ENCODE results near the gene TBK1.

The TBK1 gene

GRCh38 chr12:64451687-64452558, at the start of gene TBK1:
Gene TBK1, plus strand, starts transcription at chr12:64452120. Its CDS starts 3,751 bp downstream, at chr12:64455871.
- no peaks in the 10 kb centered on the region for H3K9me3 ChIP-seq (ENCODE audit: low read length)
- H3K36me3 ChIP-seq (ENCODE audit: insufficient read depth, low read length) = peaks cover 13% of the 10 kb centered on the region
- no peaks in the 10 kb centered on the region for H3K27me3 ChIP-seq (ENCODE audit: control insufficient read depth in 1 of 2, insufficient read depth in 2 of 2, low read length in 2 of 2)
- H3K4me3 ChIP-seq (ENCODE audit: low read depth in 1 of 2, low read length in 2 of 2) = peak within 1 kb of the TSS; percentile 70 to 97
- H3K4me1 ChIP-seq (ENCODE audit: insufficient read depth, low read length) = peaks cover 11% of the 10 kb centered on the region
- peak within 1 kb of the TSS; percentile 92 for H3K27ac ChIP-seq (ENCODE audit: low read depth, low read length)
- H3K9ac ChIP-seq (ENCODE audit: low read length) = peak within 1 kb of the TSS; percentile 98

- Histone ChIP-seq H3K9me3 (ENCODE audit: low read length) (no peaks in the 10 kb centered on the region), H3K4me1 (ENCODE audit: insufficient read depth, low read length) (peaks cover 8% of the 10 kb centered on the region), H3K27ac (ENCODE audit: low read depth, low read length) (no peak overlapping the region), H3K27me3 (ENCODE audit: control insufficient read depth in 1 of 2, insufficient read depth in 2 of 2, low read length in 2 of 2) (no peaks in the 10 kb centered on the region), H3K36me3 (ENCODE audit: insufficient read depth, low read length) (no peaks in the 10 kb centered on the region), H3K4me3 (ENCODE audit: low read depth in 1 of 2, low read length in 2 of 2) (no peak overlapping the region), H3K9ac (ENCODE audit: low read length) (no peak overlapping the region)
Measured at GRCh38 chr12:64402181-64402580, 49.7 kb upstream of the TBK1 start.

- peak within 1 kb of the TSS; percentile 97 for H3K27ac ChIP-seq (ENCODE audit: low read depth, low read length)
- no peaks in the 10 kb centered on the region for H3K9me3 ChIP-seq (ENCODE audit: low read length)
- H3K4me3 ChIP-seq (ENCODE audit: low read depth in 1 of 2, low read length in 2 of 2) = peak within 1 kb of the TSS; percentile 62 to 90
- peaks cover 8% of the 10 kb centered on the region for H3K4me1 ChIP-seq (ENCODE audit: insufficient read depth, low read length)
- H3K27me3 ChIP-seq (ENCODE audit: control insufficient read depth in 1 of 2, insufficient read depth in 2 of 2, low read length in 2 of 2) = no peaks in the 10 kb centered on the region
- H3K36me3 ChIP-seq (ENCODE audit: insufficient read depth, low read length) = no peaks in the 10 kb centered on the region
- H3K9ac ChIP-seq (ENCODE audit: low read length) = peak within 1 kb of the TSS; percentile 71
Measured at GRCh38 chr12:64403707-64404469, 48.0 kb upstream of the TBK1 start, which contains the start of gene XPOT. Gene XPOT, plus strand, starts transcription at chr12:64404392. Its CDS starts 5,644 bp downstream, at chr12:64410036.

GRCh38 chr12:64404470-64405256, 47.3 kb upstream of the TBK1 start:
- Histone ChIP-seq H3K27ac (ENCODE audit: low read depth, low read length) (peak overlapping the region; percentile 97), H3K27me3 (ENCODE audit: control insufficient read depth in 1 of 2, insufficient read depth in 2 of 2, low read length in 2 of 2) (no peaks in the 10 kb centered on the region), H3K9ac (ENCODE audit: low read length) (peak overlapping the region; percentile 71), H3K9me3 (ENCODE audit: low read length) (no peaks in the 10 kb centered on the region), H3K36me3 (ENCODE audit: insufficient read depth, low read length) (no peaks in the 10 kb centered on the region), H3K4me3 (ENCODE audit: low read depth in 1 of 2, low read length in 2 of 2) (peak overlapping the region; percentile 62 to 90), H3K4me1 (ENCODE audit: insufficient read depth, low read length) (peaks cover 8% of the 10 kb centered on the region)

GRCh38 chr12:64407342-64408223, 44.3 kb upstream of the TBK1 start:
- H3K27me3 ChIP-seq (ENCODE audit: control insufficient read depth in 1 of 2, insufficient read depth in 2 of 2, low read length in 2 of 2) = no peaks in the 10 kb centered on the region
- peaks cover 8% of the 10 kb centered on the region for H3K4me1 ChIP-seq (ENCODE audit: insufficient read depth, low read length)
- H3K4me3 ChIP-seq (ENCODE audit: low read depth in 1 of 2, low read length in 2 of 2) = no peak overlapping the region
- H3K27ac ChIP-seq (ENCODE audit: low read depth, low read length) = no peak overlapping the region
- H3K36me3 ChIP-seq (ENCODE audit: insufficient read depth, low read length) = peaks cover 16% of the 10 kb centered on the region
- no peaks in the 10 kb centered on the region for H3K9me3 ChIP-seq (ENCODE audit: low read length)
- H3K9ac ChIP-seq (ENCODE audit: low read length) = no peak overlapping the region

- Histone ChIP-seq H3K27ac (ENCODE audit: low read depth, low read length) (no peak overlapping the region), H3K27me3 (ENCODE audit: control insufficient read depth in 1 of 2, insufficient read depth in 2 of 2, low read length in 2 of 2) (no peaks in the 10 kb centered on the region), H3K9me3 (ENCODE audit: low read length) (no peaks in the 10 kb centered on the region), H3K4me3 (ENCODE audit: low read depth in 1 of 2, low read length in 2 of 2) (no peak overlapping the region), H3K36me3 (ENCODE audit: insufficient read depth, low read length) (peaks cover 39% of the 10 kb centered on the region), H3K9ac (ENCODE audit: low read length) (no peak overlapping the region), H3K4me1 (ENCODE audit: insufficient read depth, low read length) (no peaks in the 10 kb centered on the region)
Measured at GRCh38 chr12:64411427-64411826, 40.5 kb upstream of the TBK1 start.

GRCh38 chr12:64412459-64412858, 39.5 kb upstream of the TBK1 start:
- Histone ChIP-seq H3K27me3 (ENCODE audit: control insufficient read depth in 1 of 2, insufficient read depth in 2 of 2, low read length in 2 of 2) (no peaks in the 10 kb centered on the region), H3K4me3 (ENCODE audit: low read depth in 1 of 2, low read length in 2 of 2) (no peak overlapping the region), H3K36me3 (ENCODE audit: insufficient read depth, low read length) (peaks cover 49% of the 10 kb centered on the region), H3K27ac (ENCODE audit: low read depth, low read length) (no peak overlapping the region), H3K4me1 (ENCODE audit: insufficient read depth, low read length) (no peaks in the 10 kb centered on the region), H3K9ac (ENCODE audit: low read length) (no peak overlapping the region), H3K9me3 (ENCODE audit: low read length) (no peaks in the 10 kb centered on the region)

GRCh38 chr12:64413884-64414283, 38.0 kb upstream of the TBK1 start:
- Histone ChIP-seq H3K27ac (ENCODE audit: low read depth, low read length) (no peak overlapping the region), H3K27me3 (ENCODE audit: control insufficient read depth in 1 of 2, insufficient read depth in 2 of 2, low read length in 2 of 2) (no peaks in the 10 kb centered on the region), H3K4me3 (ENCODE audit: low read depth in 1 of 2, low read length in 2 of 2) (no peak overlapping the region), H3K4me1 (ENCODE audit: insufficient read depth, low read length) (no peaks in the 10 kb centered on the region), H3K9ac (ENCODE audit: low read length) (no peak overlapping the region), H3K36me3 (ENCODE audit: insufficient read depth, low read length) (peaks cover 56% of the 10 kb centered on the region), H3K9me3 (ENCODE audit: low read length) (no peaks in the 10 kb centered on the region)

GRCh38 chr12:64418209-64418608, 33.7 kb upstream of the TBK1 start:
- Histone ChIP-seq H3K9me3 (ENCODE audit: low read length) (no peaks in the 10 kb centered on the region), H3K27me3 (ENCODE audit: control insufficient read depth in 1 of 2, insufficient read depth in 2 of 2, low read length in 2 of 2) (no peaks in the 10 kb centered on the region), H3K9ac (ENCODE audit: low read length) (no peak overlapping the region), H3K27ac (ENCODE audit: low read depth, low read length) (no peak overlapping the region), H3K4me1 (ENCODE audit: insufficient read depth, low read length) (no peaks in the 10 kb centered on the region), H3K36me3 (ENCODE audit: insufficient read depth, low read length) (peaks cover 53% of the 10 kb centered on the region), H3K4me3 (ENCODE audit: low read depth in 1 of 2, low read length in 2 of 2) (no peak overlapping the region)

GRCh38 chr12:64419696-64420095, 32.2 kb upstream of the TBK1 start:
- Histone ChIP-seq H3K9ac (ENCODE audit: low read length) (no peak overlapping the region), H3K4me3 (ENCODE audit: low read depth in 1 of 2, low read length in 2 of 2) (no peak overlapping the region), H3K36me3 (ENCODE audit: insufficient read depth, low read length) (peaks cover 62% of the 10 kb centered on the region), H3K4me1 (ENCODE audit: insufficient read depth, low read length) (no peaks in the 10 kb centered on the region), H3K27me3 (ENCODE audit: control insufficient read depth in 1 of 2, insufficient read depth in 2 of 2, low read length in 2 of 2) (no peaks in the 10 kb centered on the region), H3K27ac (ENCODE audit: low read depth, low read length) (no peak overlapping the region), H3K9me3 (ENCODE audit: low read length) (no peaks in the 10 kb centered on the region)
